Globus pallidus (tissue), 1 donor: ENCODE results near the gene UBB.

ENCODE experiments used
- DNase-seq: peaks from one replicate; pipeline ENCODE4 v3.0.0-alpha.2; 2015; ENCODE audit warnings: low spot score

The UBB gene

GRCh38 chr17:16380640-16381495 is at the start of gene UBB:
Gene UBB, plus strand, starts transcription at chr17:16381091. Its CDS starts 817 bp downstream, at chr17:16381908.
- peak; percentile 95 for DNase-seq

- no peak for DNase-seq
Observed at GRCh38 chr17:16338391-16338790, 42.5 kb upstream of the UBB start.

- DNase-seq, result no peak
Observed at GRCh38 chr17:16339402-16339801, 41.5 kb upstream of the UBB start.

DNA sequence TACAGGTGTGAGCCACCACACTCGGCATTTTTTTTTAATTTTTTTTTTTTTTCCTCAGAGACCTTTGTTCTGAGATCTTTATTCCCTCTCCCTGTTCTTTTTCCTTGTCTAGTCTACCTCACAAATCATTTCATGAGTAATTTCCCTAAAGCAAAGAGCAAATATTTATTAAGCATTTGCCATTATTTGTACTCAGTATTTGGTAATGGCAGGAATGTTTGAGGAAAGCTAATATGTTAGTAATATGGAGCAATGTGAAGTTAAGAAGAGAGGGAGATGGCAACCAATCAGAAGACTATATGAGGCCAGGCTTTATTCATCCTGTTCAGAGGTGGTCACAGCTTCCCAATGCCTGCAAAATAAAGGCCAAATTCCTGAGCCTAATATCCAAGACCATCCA is 40.9 kb upstream of the UBB start:
- DNase-seq, result no peak

DNA sequence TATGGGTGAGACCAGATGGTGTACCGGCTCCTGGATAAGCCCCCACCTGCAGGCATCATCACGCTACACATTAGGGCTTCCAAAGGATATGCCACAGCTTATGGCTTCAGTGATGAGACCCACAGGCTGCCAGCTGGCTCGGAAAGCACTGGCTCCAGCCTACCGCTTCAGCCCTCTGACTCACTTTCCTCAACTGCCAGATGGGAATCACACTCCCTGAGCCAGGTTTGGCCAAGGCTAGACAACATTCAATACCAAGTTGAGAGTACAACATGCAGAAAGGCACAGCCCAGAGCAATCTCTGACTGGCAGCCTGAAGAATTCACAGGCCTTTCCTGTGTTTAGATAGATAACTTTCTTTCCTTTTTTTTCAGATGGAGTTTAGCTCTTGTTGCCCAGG is 37.9 kb upstream of the UBB start:
- DNase-seq, result no peak

DNA sequence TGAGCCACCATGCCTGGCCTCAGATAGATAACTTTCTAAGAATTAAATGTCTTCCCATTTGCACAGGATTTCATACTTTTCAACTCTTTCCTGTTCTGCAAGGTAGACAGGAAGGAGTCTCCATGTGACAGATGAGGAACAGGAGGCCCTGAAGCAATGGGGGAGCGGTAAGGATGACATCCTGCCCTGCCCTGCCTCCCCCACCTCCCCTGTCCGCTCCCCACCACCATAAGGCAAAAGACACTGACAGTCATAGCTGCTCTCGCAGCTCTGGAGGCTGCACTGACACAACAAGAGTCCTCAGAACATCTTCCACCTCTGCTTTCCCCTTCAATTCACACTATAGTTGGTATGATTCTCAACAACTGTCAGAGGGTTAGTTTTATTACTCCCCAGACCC is 37.3 kb upstream of the UBB start:
- DNase-seq, result no peak

- no peak for DNase-seq
Observed at GRCh38 chr17:16345565-16345964, 35.3 kb upstream of the UBB start.

DNA sequence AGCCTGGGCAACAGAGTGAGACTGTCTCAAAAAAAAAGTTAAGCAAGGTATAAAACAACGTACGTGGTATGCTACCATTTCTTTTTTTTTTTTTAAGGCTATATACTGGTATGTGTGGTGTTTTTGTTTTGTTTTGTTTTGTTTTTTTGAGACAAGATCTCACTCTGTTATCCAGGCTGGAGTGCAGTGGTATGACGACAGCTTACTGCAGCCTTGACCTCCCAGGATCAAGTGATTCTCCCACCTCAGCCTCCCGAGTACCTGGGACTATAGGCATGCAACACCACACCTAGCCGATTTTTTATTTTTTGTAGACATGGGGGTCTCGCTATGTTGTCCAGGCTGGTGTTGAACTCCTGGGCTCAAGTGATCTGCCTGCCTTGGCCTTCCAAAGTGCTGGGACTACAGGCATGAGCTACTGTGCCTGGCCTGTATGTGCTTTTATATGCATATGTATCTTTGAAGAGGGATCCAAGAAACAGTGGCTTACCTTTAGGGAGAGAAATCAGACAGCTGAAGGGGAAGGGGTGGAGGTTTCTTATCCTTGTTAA is 34.1 kb upstream of the UBB start:
- no peak for DNase-seq

DNA sequence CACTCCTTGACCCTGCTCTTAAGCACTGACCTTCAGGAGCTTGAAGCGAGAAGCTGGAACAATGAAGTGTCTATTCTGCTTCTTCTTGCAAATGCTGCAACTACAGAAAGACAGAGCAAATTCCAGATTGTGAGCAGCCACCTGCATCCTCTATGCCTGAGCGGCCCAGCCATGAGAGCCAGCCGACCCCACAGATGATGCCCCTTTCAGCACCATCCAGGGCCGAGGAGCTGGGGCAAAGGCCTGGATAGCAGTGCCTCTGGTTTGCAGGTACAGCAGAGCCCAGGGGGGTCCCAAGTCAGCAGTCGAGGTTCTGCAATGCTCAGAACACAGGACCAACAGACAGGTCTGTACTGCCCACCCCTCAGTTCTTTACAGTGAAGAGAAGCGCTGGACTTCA is 32.3 kb upstream of the UBB start:
- DNase-seq, result no peak

- DNase-seq, result no peak
Observed at GRCh38 chr17:16349431-16349830, 31.5 kb upstream of the UBB start.

DNA sequence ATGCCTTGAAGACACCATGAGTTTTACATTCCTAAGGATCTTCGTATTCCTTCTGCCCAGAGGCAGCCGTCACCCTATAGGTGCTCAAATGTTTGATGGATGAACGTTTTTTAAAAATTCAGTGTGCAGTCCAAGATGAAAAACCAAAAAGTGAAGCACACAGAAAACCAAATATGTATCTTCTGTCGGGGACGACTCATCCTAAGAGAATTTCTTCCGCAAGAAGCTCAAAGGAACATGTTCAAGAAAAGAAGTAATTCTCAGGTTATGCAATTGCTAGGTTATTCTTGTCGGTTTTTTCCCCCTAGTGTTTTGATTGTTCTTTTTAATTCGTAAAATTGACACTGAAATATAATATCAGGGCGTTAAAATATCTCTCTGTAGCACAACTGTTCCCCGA is 29.1 kb upstream of the UBB start:
- no peak for DNase-seq

DNA sequence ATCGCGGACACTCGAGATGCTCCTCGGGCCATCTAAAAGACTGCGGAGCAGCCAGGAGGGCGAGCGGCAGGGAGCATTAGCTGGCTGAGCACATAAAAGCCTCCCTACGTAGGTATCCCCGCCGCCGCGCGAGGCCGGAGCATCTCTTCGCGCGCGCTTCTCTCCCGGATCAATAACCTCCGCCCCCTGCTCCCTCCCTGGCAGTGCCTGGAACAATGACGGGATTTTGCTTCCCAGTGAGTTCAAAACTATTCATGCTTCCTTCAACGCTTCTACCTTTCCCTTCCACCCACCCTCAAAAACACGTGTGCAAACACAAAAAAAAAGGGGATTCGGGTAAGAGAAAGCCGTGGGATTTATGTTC is 28.6 kb upstream of the UBB start:
- DNase-seq, result peak; percentile 40

DNA sequence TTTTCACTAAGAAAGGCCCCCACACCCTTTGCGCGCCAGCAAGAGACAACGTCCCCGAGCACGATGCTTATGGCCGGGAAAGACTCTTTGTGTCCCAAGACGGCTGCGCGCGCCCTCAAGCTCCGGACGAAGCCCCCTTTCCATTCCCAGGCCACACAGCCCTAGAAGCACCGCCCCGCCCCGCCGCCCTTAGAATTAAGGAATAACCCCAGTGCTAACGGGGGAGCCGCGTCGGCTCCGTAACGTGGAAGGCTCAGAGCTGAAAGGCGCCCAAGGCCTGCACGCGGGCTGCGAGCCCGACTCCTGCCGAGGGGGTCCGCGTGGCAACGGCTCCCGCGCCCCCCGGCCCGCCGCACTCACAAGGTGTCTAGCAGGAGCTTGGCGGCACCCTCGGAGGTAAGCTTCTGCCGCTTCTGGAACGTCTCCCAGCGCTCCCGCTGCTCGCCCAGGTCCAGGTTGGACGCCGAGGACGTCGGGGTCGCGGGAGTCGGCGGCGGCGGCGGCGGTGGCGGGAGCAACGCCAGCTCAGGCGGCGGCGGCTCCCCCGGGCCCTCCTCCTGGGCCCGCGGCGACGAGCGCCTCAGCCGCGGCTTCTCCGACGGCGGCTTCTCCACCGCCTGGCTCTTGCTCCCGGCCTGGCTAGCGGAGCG is 28.1 kb upstream of the UBB start:
- no peak for DNase-seq

- no peak for DNase-seq
Observed at GRCh38 chr17:16353317-16354174, 27.3 kb upstream of the UBB start, which contains the start of gene CENPV. Gene CENPV, minus strand, starts transcription at chr17:16353469. Its CDS starts 33 bp downstream, at chr17:16353436.

GRCh38 chr17:16354585-16354984 is 26.3 kb upstream of the UBB start:
- DNase-seq, result no peak

DNA sequence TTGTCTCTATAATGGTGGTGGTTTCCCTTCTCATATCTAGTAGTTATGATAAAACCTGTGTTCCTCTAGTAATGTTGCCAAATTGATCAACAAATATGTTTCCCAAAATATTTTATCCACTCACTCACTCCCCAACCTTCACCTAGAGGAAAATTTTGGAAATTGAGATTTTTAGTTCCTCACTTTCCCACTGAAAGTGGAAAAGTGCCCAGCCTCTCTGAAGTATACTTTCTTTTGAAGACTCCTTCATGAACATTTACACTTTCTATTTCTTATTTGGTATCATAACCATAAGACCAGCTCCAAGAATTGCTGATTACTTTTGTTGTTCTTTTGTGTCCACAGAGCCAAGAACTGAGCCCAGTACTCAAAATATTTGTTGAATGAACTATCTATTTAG is 22.5 kb upstream of the UBB start:
- no peak for DNase-seq

DNA sequence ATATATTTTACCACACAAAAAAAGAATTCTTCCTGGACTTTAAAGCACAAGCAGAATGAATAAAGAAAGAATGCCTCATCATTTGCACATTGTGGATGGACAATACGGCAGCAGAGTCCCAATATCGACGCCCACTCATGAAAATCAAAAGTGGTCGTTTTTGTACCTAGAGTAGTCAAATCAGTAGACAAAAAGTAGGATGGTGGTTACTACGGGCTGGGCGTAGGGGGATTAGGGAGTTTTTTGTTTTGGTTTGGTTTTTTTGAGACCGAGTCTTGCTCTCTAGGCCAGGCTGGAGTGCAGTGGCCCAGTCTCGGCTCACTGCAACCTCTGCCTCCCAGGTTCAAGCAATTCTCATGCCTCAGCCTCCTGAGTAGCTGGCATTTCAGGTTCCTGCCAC is 19.0 kb upstream of the UBB start:
- no peak for DNase-seq

DNA sequence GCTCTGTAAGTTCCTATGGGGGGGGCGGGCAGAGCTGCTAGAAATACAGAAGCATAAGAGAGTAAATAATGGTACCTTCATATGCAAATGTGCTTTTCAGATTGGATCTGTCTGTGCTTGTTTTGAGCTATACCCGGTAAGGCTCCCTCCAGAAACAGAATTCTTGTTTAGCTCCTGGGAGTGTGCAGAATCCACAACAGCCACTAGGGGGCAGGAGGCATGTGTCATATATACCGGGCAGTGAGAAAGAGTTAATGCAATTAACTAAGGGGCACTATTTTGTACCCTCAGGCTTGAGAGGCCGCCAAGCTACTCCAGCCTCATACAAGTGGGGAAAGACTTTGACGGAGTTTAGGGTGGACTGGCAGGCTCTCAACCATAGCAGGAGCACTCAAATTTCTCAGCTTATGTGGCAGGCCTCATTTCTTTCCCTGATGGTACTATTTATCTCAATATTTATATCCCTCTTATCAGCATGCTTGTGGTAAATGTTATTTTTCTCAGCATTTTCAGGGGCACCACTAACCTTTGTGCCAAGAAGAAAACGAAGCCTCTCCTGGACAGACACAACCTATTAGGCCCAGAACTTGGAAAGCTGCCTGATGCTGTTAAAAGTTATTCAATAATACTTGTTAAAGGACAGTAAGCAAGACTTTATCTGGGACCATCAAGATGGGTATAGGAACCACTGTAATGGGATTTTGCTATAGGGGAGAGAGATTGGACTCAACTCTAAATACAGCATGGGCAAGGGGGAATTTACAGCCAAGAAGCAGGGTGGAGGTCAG is 16.9 kb upstream of the UBB start:
- DNase-seq, result peak; percentile 83

- DNase-seq, result no peak
Observed at GRCh38 chr17:16364625-16365024, 16.3 kb upstream of the UBB start.

- DNase-seq, result no peak
Observed at GRCh38 chr17:16371742-16372141, 9.1 kb upstream of the UBB start.

DNA sequence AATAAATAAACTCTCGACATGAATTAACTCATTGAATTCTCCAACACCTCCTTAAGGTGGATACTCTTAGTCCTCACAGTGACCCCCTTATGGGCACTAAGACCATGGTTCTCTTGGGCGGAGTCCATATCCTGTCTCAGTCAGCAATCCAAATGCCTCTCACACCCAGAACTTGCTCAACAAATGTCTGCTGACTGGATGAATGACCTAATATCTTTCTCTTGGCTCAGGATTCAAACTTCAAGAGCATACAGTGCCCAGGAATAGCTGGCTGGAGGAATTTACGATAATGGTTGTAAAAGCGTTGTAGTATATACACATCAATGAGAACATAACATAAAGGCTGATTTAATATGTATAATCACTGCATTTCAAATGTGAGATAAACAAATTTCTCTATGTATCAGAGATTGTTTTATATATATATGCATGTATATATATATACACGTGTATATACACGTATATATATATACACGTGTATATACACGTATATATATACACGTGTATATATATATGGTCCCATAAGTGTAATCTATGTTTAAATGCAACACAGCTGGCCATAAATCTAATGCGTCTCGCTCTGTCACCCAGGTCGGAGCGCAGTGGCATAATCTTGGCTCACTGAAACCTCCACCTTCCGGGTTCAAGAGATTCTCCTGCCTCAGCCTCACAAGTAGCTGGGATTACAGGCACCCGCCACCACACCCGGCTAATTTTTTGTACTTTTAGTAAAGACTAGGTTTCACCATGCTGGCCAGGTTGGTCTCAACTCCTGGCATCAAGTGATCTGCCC is 6.5 kb upstream of the UBB start:
- no peak for DNase-seq
